Astrocyte (in vitro differentiated cells and primary cell): ENCODE data around the gene PEAK1.

Source experiments
- CTCF ChIP-seq: IDR thresholded peaks from 2 replicates; pipeline ENCODE4 v1.5.1; 2011; ENCODE audit warnings: low read depth, mild to moderate bottlenecking, inconsistent platforms, low read length, moderate library complexity; ENCODE audit not compliant: insufficient read depth
- EZH2 ChIP-seq: IDR thresholded peaks from 2 replicates; pipeline ENCODE4 v1.6.1; 2012; ENCODE audit warnings: mild to moderate bottlenecking, low read length, inconsistent platforms; ENCODE audit not compliant: insufficient read depth

GRCh38 chr15:77292969-77293558 lies 126.8 kb downstream of the PEAK1 start:
- TF ChIP-seq CTCF (no peak), EZH2 (no peak)
